Nephron progenitor cell (in vitro differentiated cells): ENCODE data around the gene BAIAP2L2.

ENCODE experiments used
- DNase-seq: peaks from one replicate; pipeline ENCODE4 v3.0.0; 2021
- H3K27ac Mint-ChIP-seq: 2 replicates; pipeline ENCODE4 v1.8.0; 2021; ENCODE audit warnings: mild to moderate bottlenecking, moderate library complexity, mixed read lengths
- H3K27me3 Mint-ChIP-seq: 2 replicates; pipeline ENCODE4 v1.8.0; 2021; ENCODE audit warnings: mild to moderate bottlenecking, low read depth, mixed read lengths; ENCODE audit not compliant: poor library complexity
- H3K36me3 Mint-ChIP-seq: 2 replicates; pipeline ENCODE4 v1.8.0; 2021; ENCODE audit warnings: low read depth, mixed read lengths
- H3K4me1 Mint-ChIP-seq: 2 replicates; pipeline ENCODE4 v1.8.0; 2021; ENCODE audit warnings: mixed read lengths
- H3K4me3 Mint-ChIP-seq: 2 replicates; pipeline ENCODE4 v1.8.0; 2021; ENCODE audit warnings: mild to moderate bottlenecking, moderate library complexity, mixed read lengths
- H3K9me3 Mint-ChIP-seq: 2 replicates; pipeline ENCODE4 v1.8.0; 2021; ENCODE audit warnings: mild to moderate bottlenecking, moderate library complexity, mixed read lengths
- TF ChIP-seq, protein P1 (sequence below): fragments of 200-600 bp; sonication (generic); IDR thresholded peaks from 2 replicates; pipeline ENCODE4 v1.5.0; 2021; ENCODE audit warnings: antibody characterized with exemption

The BAIAP2L2 gene

DNA sequence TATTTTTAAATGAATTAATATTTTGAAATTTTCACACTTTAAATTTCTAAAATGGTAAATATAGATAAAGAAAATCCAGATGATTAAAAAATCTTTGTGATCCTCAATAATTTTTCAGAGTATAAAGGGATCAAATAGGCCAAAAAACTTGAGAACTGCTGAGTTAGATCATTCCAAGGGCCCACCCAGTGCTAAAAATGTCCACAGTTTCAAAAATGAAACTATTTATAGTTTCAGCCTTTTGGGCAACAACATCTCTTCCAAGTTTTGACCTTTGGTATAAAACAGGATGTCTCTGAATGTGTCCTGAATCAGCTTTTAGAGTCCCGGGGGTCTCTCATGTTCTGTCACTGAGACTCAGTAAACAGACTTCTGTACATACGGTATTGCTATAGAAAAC, 20.9 kb upstream of the BAIAP2L2 start:
- TF ChIP-seq, protein P1, sequence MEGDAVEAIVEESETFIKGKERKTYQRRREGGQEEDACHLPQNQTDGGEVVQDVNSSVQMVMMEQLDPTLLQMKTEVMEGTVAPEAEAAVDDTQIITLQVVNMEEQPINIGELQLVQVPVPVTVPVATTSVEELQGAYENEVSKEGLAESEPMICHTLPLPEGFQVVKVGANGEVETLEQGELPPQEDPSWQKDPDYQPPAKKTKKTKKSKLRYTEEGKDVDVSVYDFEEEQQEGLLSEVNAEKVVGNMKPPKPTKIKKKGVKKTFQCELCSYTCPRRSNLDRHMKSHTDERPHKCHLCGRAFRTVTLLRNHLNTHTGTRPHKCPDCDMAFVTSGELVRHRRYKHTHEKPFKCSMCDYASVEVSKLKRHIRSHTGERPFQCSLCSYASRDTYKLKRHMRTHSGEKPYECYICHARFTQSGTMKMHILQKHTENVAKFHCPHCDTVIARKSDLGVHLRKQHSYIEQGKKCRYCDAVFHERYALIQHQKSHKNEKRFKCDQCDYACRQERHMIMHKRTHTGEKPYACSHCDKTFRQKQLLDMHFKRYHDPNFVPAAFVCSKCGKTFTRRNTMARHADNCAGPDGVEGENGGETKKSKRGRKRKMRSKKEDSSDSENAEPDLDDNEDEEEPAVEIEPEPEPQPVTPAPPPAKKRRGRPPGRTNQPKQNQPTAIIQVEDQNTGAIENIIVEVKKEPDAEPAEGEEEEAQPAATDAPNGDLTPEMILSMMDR: no peak
- Mint-ChIP-seq H3K4me3 (no peak overlapping the region), H3K27ac (no peak overlapping the region), H3K27me3 (no peaks in the 10 kb centered on the region), H3K9me3 (no peaks in the 10 kb centered on the region), H3K4me1 (peaks cover 12% of the 10 kb centered on the region), H3K36me3 (peaks cover 19% of the 10 kb centered on the region)
- no peak for DNase-seq

GRCh38 chr22:38129856-38130255, 19.4 kb upstream of the BAIAP2L2 start:
- Mint-ChIP-seq H3K9me3 (no peaks in the 10 kb centered on the region), H3K27me3 (no peaks in the 10 kb centered on the region), H3K36me3 (peaks cover 10% of the 10 kb centered on the region), H3K4me3 (no peak overlapping the region), H3K4me1 (peaks cover 13% of the 10 kb centered on the region), H3K27ac (no peak overlapping the region)
- TF ChIP-seq, protein P1: no peak
- no peak for DNase-seq

- no peaks in the 10 kb centered on the region for H3K9me3 Mint-ChIP-seq
- no peak for DNase-seq
- TF ChIP-seq, protein P1: no peak
- H3K36me3 Mint-ChIP-seq: peaks cover 5% of the 10 kb centered on the region
- H3K4me1 Mint-ChIP-seq: peaks cover 18% of the 10 kb centered on the region
- no peak overlapping the region for H3K4me3 Mint-ChIP-seq
- no peaks in the 10 kb centered on the region for H3K27me3 Mint-ChIP-seq
- no peak overlapping the region for H3K27ac Mint-ChIP-seq
Observed at GRCh38 chr22:38129021-38129420, 18.5 kb upstream of the BAIAP2L2 start.

- TF ChIP-seq, protein P1: no peak
- Mint-ChIP-seq H3K4me1 (peaks cover 18% of the 10 kb centered on the region), H3K36me3 (no peaks in the 10 kb centered on the region), H3K4me3 (no peak overlapping the region), H3K27me3 (no peaks in the 10 kb centered on the region), H3K9me3 (no peaks in the 10 kb centered on the region), H3K27ac (no peak overlapping the region)
- DNase-seq: no peak
Observed at GRCh38 chr22:38127869-38128268, 17.4 kb upstream of the BAIAP2L2 start.

DNA sequence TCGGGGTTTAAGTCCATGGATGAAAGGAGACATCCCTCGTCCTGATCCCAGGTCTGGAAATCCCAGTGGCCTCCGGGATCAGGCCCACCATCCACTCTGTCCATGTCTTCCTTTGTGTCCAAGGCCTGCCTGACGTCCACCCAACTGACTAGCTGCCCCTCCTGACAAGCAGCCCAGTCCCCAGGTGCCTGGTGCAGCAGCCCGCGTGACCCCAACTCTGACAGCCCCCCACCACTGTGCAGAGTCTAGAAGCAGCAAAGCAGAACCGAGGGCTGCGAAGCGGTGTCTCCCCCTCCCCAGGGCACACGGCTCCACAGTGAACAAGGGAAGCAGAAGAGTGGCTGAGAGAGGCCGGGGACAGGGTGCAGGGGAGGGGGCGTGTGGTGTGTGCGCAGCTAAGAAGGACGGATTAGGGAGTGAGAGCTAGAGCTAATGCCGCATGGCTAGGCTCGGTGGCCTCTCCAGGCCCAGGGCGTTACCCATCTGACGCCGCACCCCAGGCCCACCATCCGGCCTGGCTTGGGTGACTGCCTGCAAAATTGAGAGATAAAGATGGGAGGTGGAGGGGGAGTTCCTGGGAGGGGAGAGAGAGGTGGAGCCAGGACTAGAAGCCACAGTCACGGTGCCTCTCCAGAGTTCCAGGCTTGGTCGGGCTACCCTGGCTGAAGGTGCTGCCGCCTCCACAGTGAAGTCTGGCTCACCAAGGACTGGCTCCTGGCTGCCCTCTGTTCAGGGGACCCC, 16.6 kb upstream of the BAIAP2L2 start:
- TF ChIP-seq, protein P1: no peak
- Mint-ChIP-seq H3K9me3 (no peaks in the 10 kb centered on the region), H3K27me3 (no peaks in the 10 kb centered on the region), H3K4me3 (no peak overlapping the region), H3K27ac (peak overlapping the region; percentile 93), H3K36me3 (no peaks in the 10 kb centered on the region), H3K4me1 (peaks cover 18% of the 10 kb centered on the region)
- no peak for DNase-seq

GRCh38 chr22:38125751-38126201, 15.3 kb upstream of the BAIAP2L2 start:
- Mint-ChIP-seq H3K27ac (no peak overlapping the region), H3K9me3 (no peaks in the 10 kb centered on the region), H3K4me3 (no peak overlapping the region), H3K4me1 (peaks cover 18% of the 10 kb centered on the region), H3K36me3 (no peaks in the 10 kb centered on the region), H3K27me3 (no peaks in the 10 kb centered on the region)
- TF ChIP-seq, protein P1: no peak
- no peak for DNase-seq
